HG02610 (cell line): ENCODE data around the gene VAV3.

Experiments used
- ATAC-seq: cut with Tn5 transposase; IDR thresholded peaks from one replicate; pipeline ENCODE4 v1.9.1; 2021; ENCODE audit warnings: mild to moderate bottlenecking, moderate library complexity; ENCODE audit not compliant: unreplicated experiment

VAV3 gene

GRCh38 chr1:107548276-107548675 is 416.7 kb downstream of the VAV3 start:
- ATAC-seq, result no peak

- no peak for ATAC-seq
These were observed 417.4 kb downstream of the VAV3 start for GRCh38 chr1:107547363-107548155.

GRCh38 chr1:107546576-107546975 is 418.4 kb downstream of the VAV3 start:
- no peak for ATAC-seq

- no peak for ATAC-seq
These were observed 419.1 kb downstream of the VAV3 start for GRCh38 chr1:107545879-107546278.

- no peak for ATAC-seq
These were observed 419.9 kb downstream of the VAV3 start for GRCh38 chr1:107545056-107545577.

GRCh38 chr1:107544285-107544684 is 420.7 kb downstream of the VAV3 start:
- ATAC-seq, result no peak

GRCh38 chr1:107541412-107541811 is 423.6 kb downstream of the VAV3 start:
- ATAC-seq, result no peak

- no peak for ATAC-seq
These were observed 426.5 kb downstream of the VAV3 start for GRCh38 chr1:107538502-107538901.

GRCh38 chr1:107536266-107536665 is 428.7 kb downstream of the VAV3 start:
- ATAC-seq, result no peak

GRCh38 chr1:107535091-107535490 is 429.9 kb downstream of the VAV3 start:
- peak; percentile 77 for ATAC-seq

GRCh38 chr1:107534632-107535031 is 430.3 kb downstream of the VAV3 start:
- no peak for ATAC-seq

GRCh38 chr1:107533436-107533835 is 431.5 kb downstream of the VAV3 start:
- no peak for ATAC-seq

- ATAC-seq, result no peak
These were observed 432.7 kb downstream of the VAV3 start for GRCh38 chr1:107532318-107532717.

- ATAC-seq, result no peak
These were observed 433.7 kb downstream of the VAV3 start for GRCh38 chr1:107531065-107531908.

- no peak for ATAC-seq
These were observed 434.4 kb downstream of the VAV3 start for GRCh38 chr1:107530543-107530942.

- peak; percentile 95 for ATAC-seq
These were observed 435.4 kb downstream of the VAV3 start for GRCh38 chr1:107529511-107530149.

- ATAC-seq, result no peak
These were observed 438.3 kb downstream of the VAV3 start for GRCh38 chr1:107526524-107527198.

- ATAC-seq, result no peak
These were observed 439.0 kb downstream of the VAV3 start for GRCh38 chr1:107525961-107526360.

GRCh38 chr1:107525145-107525544 is 439.8 kb downstream of the VAV3 start:
- no peak for ATAC-seq

GRCh38 chr1:107524301-107524700 is 440.7 kb downstream of the VAV3 start:
- no peak for ATAC-seq

GRCh38 chr1:107523736-107524135 is 441.2 kb downstream of the VAV3 start:
- ATAC-seq, result no peak
